Lower lobe of right lung (tissue), 2 donors: ENCODE data around the gene BATF3. TPM values are rescaled to one million over a fixed set of nuclear protein-coding genes. Genes with fewer than 3 reads are reported as not detected.

ENCODE experiments used
- ATAC-seq, 2 donors: fragments of 200-7000 bp; cut with Tn5 transposase; one replicate each; pipeline ENCODE4 v1.9.1; 2020 to 2022; ENCODE audit warnings: mild to moderate bottlenecking in 2 of 2, moderate library complexity in 2 of 2
- DNase-seq: peaks from one replicate; pipeline ENCODE4 v3.0.0-alpha.2; 2020
- H3K27ac ChIP-seq: fragments of 200-600 bp; one replicate; pipeline ENCODE4 v1.8.0; 2022
- H3K27me3 ChIP-seq: fragments of 200-600 bp; one replicate; pipeline ENCODE4 v1.8.0; 2022; ENCODE audit warnings: low read depth
- H3K36me3 ChIP-seq: fragments of 200-600 bp; one replicate; pipeline ENCODE4 v1.8.0; 2022; ENCODE audit warnings: mild to moderate bottlenecking
- H3K4me1 ChIP-seq: fragments of 200-600 bp; one replicate; pipeline ENCODE4 v1.8.0; 2022
- H3K4me3 ChIP-seq: fragments of 200-600 bp; one replicate; pipeline ENCODE4 v1.8.0; 2022; ENCODE audit warnings: mild to moderate bottlenecking
- H3K9me3 ChIP-seq: fragments of 200-600 bp; one replicate; pipeline ENCODE4 v1.8.0; 2022
- CTCF ChIP-seq: fragments of 200-600 bp; IDR thresholded peaks from one replicate; pipeline ENCODE4 v1.8.0; 2022; ENCODE audit warnings: antibody characterized with exemption, mild to moderate bottlenecking
- intact Hi-C: fragments of 100-400 bp; cut with DNase I; formaldehyde crosslinking; loops from one replicate; pipeline ENCODE4 v1.11.0; 2022
- total RNA-seq: library from RNA; stranded (reverse); fragmentation: NEBNext Ultra II Directional; extraction: Animal tissue kit (Norgen Biotek cat#: 25700); gene quantifications from one replicate; pipeline ENCODE4 v1.2.1, GENCODE V29; 2021
- donor health status: DM: no; HTN: yes; CAD: no; lungs with severe emphysema.

Gene BATF3
- total RNA-seq, 1 donor from 2014 or later: 12.8 TPM

- no peaks in the 10 kb centered on the region for H3K27me3 ChIP-seq
- H3K36me3 ChIP-seq: no peaks in the 10 kb centered on the region
- no peak overlapping the region for H3K27ac ChIP-seq
- peaks cover 32% of the 10 kb centered on the region for H3K4me1 ChIP-seq
- no peak for DNase-seq
- H3K4me3 ChIP-seq: no peak overlapping the region
- no peaks in the 10 kb centered on the region for H3K9me3 ChIP-seq
- TF ChIP-seq CTCF: no peak
- intact Hi-C loops: no loop called here
- no peak for ATAC-seq
Observed at GRCh38 chr1:212701910-212702309, 2.3 kb upstream of the BATF3 start.

GRCh38 chr1:212700892-212701819, 1.5 kb upstream of the BATF3 start:
- peak; percentile 62 to 65 for ATAC-seq
- H3K4me3 ChIP-seq: peak overlapping the region; percentile 71
- H3K9me3 ChIP-seq: no peaks in the 10 kb centered on the region
- intact Hi-C loops: no loop called here
- peak overlapping the region; percentile 73 for H3K27ac ChIP-seq
- H3K27me3 ChIP-seq: no peaks in the 10 kb centered on the region
- peaks cover 32% of the 10 kb centered on the region for H3K4me1 ChIP-seq
- TF ChIP-seq CTCF: peak; percentile 22
- DNase-seq: peak; percentile 65
- no peaks in the 10 kb centered on the region for H3K36me3 ChIP-seq

DNA sequence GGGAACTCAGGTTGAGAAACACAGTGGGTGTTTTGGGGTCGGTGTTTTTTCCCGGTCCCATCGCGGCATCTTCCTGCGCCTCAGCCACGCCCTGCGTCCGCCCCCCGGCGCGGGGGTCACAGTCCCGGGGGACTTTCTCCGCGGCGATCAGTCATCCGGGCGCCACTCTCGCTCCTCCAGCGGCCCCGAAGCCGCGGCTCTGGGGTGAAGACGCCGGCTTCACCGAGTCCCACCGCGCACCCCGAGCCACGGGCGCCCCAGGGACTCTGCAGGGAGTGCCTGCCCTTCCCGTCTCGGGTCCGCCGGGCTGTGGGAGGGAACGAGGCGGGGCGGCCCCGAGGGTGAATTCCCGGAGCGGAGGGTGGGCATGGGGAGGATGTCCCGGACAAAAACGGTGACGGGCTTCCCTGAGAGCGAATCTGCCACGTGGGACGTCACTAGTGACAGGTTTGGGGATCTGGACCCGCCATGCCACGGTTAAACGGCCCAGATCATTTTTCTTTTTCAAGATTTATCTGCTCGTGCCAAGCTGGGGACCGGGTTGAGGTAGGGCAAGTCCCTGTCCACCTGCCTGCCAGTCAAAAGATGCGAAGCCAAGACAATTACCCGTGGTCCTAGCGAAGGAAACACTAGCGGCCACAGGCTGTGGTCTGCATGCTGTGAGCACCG, 717 bp upstream of the BATF3 start:
- Histone ChIP-seq H3K4me3 (peak overlapping the region; percentile 71), H3K27ac (peak overlapping the region; percentile 73), H3K9me3 (no peaks in the 10 kb centered on the region), H3K27me3 (no peaks in the 10 kb centered on the region), H3K4me1 (peaks cover 32% of the 10 kb centered on the region), H3K36me3 (no peaks in the 10 kb centered on the region)
- DNase-seq: peak; percentile 63
- no peak for TF ChIP-seq CTCF
- intact Hi-C loops: no loop called here
- ATAC-seq: peak; percentile 66 to 69

- intact Hi-C loops: no loop called here
- Histone ChIP-seq H3K4me1 (peaks cover 32% of the 10 kb centered on the region), H3K27me3 (no peaks in the 10 kb centered on the region), H3K36me3 (no peaks in the 10 kb centered on the region), H3K27ac (peak overlapping the region; percentile 73), H3K9me3 (no peaks in the 10 kb centered on the region), H3K4me3 (peak overlapping the region; percentile 71)
- TF ChIP-seq CTCF: peak; percentile 55
- DNase-seq: peak; percentile 74
- peak; percentile 76 to 84 for ATAC-seq
Observed at GRCh38 chr1:212699104-212699624, 476 bp downstream of the BATF3 start.

DNA sequence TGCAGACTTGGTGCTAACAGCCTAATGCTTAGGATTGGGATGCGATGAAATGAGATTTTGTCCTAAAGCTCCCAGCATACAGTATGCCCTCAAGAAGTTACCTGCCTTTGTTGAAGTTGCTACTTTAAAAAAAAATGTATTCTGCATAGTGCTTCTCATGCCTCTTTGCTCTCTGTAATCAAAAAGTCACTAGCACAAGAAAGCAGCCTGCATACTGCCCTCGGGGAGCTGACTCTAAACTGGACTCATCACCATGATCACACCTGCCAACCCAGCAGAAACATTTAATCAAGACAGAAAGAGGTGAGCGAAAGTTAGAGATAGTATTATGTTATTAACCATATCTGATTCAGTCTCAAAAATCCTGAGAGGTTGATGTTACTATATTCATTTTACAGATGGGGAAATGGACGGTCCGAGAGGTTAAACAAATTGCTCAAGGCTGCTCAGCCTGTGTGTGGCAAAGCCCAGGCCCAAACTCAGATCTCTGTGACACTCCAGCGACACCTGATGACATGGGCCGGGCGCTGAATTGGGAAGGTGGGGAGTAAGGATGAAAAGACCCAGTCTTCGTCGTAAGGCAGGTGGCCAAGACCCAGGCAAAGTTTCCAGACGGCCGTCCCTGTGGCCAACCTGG, 1.1 kb downstream of the BATF3 start:
- no peak for ATAC-seq
- no peak for DNase-seq
- peak overlapping the region; percentile 73 for H3K27ac ChIP-seq
- no peaks in the 10 kb centered on the region for H3K27me3 ChIP-seq
- H3K9me3 ChIP-seq: no peaks in the 10 kb centered on the region
- TF ChIP-seq CTCF: no peak
- peaks cover 32% of the 10 kb centered on the region for H3K4me1 ChIP-seq
- peak overlapping the region; percentile 71 for H3K4me3 ChIP-seq
- intact Hi-C loops: no loop called here
- H3K36me3 ChIP-seq: no peaks in the 10 kb centered on the region
